ENCODE data around the gene GPLD1.

GPLD1 gene

DNA sequence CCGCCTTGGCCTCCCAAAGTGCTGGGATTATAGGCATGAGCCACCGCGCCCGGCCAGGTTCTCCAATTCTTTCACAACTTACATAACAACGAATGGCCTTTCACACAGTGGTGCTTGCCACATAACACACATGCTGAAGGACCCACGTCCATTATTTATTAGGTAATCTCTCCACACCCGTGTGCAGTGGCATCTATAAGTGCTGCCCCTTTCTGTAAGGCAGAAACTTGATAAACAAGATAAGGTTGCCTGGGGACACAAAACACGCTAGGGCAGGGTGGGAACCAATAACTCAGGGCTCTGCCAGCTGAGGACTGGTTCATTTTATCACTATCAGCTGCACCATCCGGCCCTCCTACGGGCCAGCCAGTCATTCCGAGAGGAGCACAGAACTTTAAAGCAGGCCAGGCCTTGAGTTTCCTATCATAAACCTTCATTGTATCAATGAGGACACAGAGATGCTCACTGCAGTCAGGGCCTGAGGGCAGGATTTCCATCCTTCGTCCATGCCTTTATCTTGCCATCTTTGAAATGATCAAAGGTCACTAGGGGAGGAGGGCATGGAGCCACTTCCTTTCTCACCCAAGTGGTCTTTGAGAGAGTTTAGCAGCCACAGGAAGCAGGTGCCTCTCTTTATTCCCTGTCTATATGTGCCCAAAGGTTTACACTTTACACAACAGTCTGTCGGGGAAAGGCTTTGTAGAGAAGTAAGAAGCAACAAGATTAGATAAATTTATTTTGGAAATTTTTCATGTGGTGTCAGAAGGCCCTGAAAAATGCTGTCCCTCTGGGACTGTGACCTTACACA lies 37.6 kb downstream of the GPLD1 start:
- H3K4me3 ChIP-seq (ENCODE audit: control insufficient read depth, low read depth, low read length), result no peak overlapping the region
- DNase-seq (ENCODE audit: low read depth), result no peak
- TF ChIP-seq CTCF (conservative IDR thresholded peaks at IDR 0.05; ENCODE audit: control insufficient read depth, insufficient read depth, low read depth, low read length), result no peak

DNA sequence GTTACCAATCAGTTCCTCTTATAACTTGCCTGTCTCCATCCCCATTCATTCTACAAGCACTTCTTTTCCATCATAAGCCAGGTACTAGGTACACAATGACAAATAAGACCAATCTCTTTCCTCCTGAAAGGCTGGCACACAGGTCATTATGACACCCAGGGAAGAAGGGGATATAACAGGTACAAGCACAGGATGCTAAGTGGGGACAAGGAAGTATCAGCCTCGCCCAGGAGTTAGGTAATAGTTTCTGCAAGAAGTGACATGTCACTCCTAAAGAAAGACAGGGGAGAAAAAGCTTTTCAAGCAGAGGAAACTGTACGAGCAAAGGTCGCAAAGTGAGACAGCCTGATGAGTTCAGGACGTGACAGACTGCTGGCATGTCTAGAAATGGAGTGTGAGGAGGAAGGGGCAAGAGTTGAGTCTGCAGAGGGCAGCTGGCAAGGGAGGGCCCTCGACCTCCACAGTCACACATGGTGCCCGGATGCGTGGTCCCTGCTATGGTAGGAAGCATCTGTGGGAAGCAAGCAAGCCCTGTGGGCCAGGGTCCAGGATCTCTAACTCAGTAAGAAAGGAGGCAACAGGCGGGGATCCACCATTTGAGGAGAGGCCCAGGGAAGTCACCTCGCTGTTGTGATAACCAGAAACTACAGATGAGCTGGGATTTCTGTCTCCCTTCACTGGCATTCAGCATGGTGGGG lies 40.4 kb downstream of the GPLD1 start:
- H3K4me3 ChIP-seq (ENCODE audit: control insufficient read depth, low read depth, low read length), result no peak overlapping the region
- DNase-seq (ENCODE audit: low read depth), result no peak
- no peak for TF ChIP-seq CTCF (conservative IDR thresholded peaks at IDR 0.05; ENCODE audit: control insufficient read depth, insufficient read depth, low read depth, low read length)

GRCh38 chr6:24448396-24448795 lies 41.0 kb downstream of the GPLD1 start:
- DNase-seq (ENCODE audit: low read depth), result no peak
- TF ChIP-seq CTCF (conservative IDR thresholded peaks at IDR 0.05; ENCODE audit: control insufficient read depth, insufficient read depth, low read depth, low read length), result no peak
- no peak overlapping the region for H3K4me3 ChIP-seq (ENCODE audit: control insufficient read depth, low read depth, low read length)

DNA sequence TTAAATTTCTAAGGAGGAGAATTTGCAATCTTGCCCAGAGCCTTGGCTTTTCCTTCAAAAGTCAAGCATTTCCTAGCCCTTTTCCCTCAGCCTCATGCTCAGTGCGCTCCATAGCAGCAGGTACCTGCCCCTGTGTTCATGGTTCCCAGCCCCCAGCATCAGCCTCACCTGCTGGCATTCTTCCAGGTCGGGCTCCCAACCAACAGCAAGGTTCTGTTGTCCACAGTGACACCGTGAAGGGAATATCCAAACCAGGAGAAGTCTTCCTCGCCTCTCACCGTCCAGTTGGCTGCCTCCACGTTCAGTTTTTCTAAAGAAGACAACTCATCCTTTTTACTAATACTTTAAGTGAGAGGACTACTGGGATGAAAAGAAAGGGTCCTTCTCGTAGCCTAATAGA lies 42.7 kb downstream of the GPLD1 start:
- no peak for TF ChIP-seq CTCF (conservative IDR thresholded peaks at IDR 0.05; ENCODE audit: control insufficient read depth, insufficient read depth, low read depth, low read length)
- no peak for DNase-seq (ENCODE audit: low read depth)
- no peak overlapping the region for H3K4me3 ChIP-seq (ENCODE audit: control insufficient read depth, low read depth, low read length)

GRCh38 chr6:24445704-24446103 lies 43.7 kb downstream of the GPLD1 start:
- TF ChIP-seq CTCF (conservative IDR thresholded peaks at IDR 0.05; ENCODE audit: control insufficient read depth, insufficient read depth, low read depth, low read length), result no peak
- no peak overlapping the region for H3K4me3 ChIP-seq (ENCODE audit: control insufficient read depth, low read depth, low read length)
- DNase-seq (ENCODE audit: low read depth), result no peak

GRCh38 chr6:24444588-24444987 lies 44.8 kb downstream of the GPLD1 start:
- TF ChIP-seq CTCF (conservative IDR thresholded peaks at IDR 0.05; ENCODE audit: control insufficient read depth, insufficient read depth, low read depth, low read length), result no peak
- no peak overlapping the region for H3K4me3 ChIP-seq (ENCODE audit: control insufficient read depth, low read depth, low read length)
- DNase-seq (ENCODE audit: low read depth), result no peak

Measured in fibroblast of mammary gland (primary cell).